Activated CD8-positive, alpha-beta memory T cell treated with anti-CD3 and anti-CD28 coated beads for 1 hour (primary cell): ENCODE data around the gene FLRT3.

ENCODE experiments used
- DNase-seq, 2 donors: peaks; one replicate each; pipeline ENCODE4 v3.0.0-alpha.2; 2020; ENCODE audit warnings: low read depth in 1 of 2; ENCODE audit errors: extremely low read depth in 1 of 2

The FLRT3 gene

DNA sequence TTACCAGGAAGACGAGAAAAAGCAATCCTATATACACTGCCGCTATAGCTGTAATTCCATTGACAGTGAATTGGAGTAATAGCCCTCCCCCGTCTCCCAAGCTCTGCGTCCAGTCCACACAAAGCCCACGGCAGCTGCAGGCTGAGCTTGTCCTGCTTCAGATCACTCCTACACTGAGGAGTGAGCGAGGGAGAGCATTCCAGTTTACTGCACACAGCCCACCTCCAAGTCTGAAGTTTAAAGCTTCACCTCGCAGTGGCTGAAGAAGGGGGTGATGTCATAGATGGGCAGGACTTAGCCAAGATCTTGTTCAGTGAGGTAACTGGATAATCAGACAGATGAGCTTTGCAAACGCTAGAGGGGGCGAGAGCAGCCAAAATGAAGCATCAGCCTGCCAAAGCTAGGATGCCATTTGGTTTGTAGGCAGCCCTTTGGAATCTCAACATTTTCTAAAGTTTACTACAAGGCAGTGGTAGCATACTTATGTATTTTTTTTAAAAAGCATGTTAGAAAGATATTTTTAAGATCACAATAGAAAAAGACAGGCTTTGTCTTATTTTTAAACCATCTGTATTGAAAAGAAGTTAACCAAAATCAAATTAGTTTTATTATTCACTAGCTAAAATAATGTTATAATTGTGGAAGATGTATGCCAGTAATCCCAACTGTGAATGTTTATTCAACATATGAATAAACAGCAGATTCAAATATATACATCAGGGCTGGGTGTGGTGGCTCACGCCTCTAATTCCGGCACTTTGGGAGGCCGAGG is at the start of gene FLRT3:
Gene FLRT3 (minus strand): TSS at position 213 of the 772 bp plus-strand sequence. CDS start 10,106 bp downstream, outside the sequence.
- no peak for DNase-seq

DNA sequence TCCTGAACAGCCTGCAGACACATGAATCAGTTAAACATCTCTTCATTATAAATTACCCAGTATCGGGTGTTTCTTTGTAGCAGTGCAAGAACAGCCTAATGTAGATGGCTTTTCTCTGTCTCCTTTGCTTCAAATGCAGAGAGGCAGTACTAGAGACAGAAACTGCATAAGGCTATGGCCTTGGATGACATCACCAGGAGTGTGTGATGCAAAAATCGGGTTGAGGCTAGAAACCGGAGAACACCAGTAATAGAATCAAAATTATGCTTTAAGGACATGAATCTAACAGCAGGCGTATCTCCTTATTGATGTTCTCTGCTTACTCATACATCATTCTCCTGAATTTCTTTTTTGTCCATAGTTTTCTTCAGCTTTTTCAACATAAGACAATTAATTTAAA is 49.3 kb upstream of the FLRT3 start:
- DNase-seq, result no peak

DNA sequence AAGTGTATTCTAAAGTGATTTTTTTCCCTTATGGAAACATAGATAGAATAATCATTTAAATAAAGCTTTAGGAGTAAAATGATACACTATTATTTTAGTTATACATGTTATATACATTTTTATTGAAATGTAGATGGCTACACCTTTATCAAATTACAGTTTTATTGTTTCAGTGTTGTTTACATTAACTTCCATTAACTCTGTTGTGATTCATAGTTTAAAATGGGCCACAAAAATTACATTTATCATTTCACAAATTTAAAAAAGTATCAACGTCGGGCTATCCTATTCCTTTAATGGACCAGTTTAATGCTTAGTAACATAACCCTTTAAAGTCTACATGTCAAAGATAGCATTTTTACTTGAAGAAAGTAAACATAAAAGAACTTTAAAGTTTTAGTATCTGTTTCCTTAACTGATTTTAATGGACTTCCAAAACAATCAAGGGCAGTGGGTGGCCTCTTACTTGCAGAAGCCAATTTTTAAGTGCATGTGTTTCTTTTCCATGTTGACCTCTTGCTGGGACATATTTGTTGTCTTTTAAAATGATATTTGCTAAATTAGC is 47.8 kb upstream of the FLRT3 start:
- no peak for DNase-seq

GRCh38 chr20:14384416-14385175 is 47.2 kb upstream of the FLRT3 start:
- no peak for DNase-seq

DNA sequence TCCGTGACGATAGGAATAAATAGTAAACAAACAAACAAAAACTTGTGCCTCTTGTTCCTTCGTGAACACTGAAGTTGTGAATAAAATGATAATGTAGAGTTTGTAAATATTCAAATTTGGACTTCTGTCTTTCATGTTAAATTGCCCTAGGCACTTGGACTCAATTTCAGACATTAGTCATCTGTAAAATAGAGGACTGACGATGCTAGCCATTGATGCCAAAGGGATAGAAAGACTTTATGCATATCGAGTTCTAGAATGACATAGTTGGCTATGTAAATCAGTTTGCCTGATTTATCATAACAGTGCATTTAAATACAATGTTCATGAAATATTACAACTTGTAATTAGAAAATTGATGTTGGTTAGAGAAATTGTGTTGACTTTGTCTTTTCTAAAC is 45.9 kb upstream of the FLRT3 start:
- DNase-seq, result no peak

DNA sequence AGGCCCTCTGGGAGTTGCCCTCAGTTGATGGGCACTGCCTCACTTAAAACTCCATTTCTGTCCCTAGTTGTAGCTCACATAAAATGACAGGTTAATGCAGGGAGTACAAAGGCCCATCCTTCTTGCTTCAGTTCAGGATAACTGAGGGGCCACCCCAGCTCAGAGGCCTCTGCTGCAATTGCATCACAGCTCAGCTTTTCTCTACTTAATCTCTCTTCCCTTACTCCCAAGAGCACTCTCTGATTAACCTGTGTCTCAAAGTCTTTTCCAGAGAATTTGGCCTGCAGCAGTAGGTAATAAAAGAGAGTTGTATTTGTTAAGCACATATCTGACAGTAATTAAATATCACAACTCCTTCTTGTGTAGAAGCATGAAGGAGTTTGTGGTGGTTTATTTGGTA is 40.9 kb upstream of the FLRT3 start:
- no peak for DNase-seq

DNA sequence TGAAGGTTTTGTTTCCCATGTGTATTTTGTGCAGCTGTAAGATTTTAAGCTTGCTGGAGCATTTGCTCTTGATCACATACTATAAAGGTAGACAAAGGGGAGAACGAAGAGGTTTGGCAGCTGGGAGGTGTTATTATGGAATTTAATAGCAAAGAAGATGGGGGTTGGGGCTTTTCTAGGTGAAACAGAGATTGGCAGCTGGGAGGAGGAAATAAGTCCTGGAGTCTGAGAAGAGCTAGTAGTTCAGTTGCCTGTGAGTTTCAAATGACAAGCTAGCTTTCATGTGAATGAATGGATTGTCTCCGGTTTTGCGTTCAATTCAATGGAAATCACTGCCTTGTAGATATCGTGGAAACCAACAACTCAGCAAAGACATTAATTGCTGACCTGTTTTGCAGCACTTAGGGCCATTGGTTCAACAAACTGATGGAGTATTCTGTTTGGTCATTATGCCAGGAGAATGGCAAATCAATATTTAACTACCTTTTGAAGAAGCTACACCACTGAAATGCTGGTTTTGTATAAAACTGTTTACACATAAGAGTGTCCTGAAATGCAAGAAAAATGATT is 38.1 kb upstream of the FLRT3 start:
- DNase-seq, result no peak

- DNase-seq, result no peak
Measured at GRCh38 chr20:14374196-14374595, 36.8 kb upstream of the FLRT3 start.

DNA sequence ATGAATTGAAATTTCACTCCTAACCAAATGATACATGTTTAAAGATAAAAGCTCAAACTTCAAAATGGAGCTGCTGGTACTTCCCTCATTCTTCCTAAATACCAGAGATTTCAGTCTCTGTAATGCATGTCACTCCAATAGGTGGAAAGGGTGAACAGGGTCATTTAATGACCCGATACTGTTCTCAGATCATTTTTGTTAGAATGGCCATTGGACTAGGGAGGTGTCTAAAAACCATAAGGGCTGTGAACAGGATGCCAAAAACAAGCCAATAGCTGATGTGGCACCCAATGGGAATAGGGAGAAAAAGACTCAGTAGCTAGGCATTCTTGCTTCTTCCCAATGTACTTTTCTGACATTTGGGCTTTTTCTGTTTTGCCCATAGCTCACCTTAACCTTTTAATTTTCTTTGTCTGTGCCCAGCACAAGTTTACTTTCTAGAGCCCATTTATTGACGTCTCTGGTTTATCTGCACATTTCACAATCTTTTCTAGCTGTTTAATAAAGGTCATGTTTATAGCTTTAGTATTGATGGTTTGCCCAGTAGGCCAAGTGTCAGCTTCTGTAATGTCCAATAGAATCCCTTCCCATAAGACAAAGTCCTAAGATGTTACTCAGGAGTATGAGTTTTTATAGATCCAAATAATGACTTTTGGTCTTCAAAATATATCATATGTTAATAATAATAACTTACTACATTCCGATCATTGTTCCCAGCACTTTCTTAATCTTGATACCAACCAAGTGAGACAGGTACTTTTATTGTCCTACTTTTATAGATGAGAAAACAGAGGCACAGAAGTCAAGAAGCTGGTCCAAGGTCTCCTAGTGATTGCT is 24.3 kb upstream of the FLRT3 start:
- DNase-seq, result no peak

GRCh38 chr20:14360416-14360815 is 23.0 kb upstream of the FLRT3 start:
- DNase-seq, result no peak

DNA sequence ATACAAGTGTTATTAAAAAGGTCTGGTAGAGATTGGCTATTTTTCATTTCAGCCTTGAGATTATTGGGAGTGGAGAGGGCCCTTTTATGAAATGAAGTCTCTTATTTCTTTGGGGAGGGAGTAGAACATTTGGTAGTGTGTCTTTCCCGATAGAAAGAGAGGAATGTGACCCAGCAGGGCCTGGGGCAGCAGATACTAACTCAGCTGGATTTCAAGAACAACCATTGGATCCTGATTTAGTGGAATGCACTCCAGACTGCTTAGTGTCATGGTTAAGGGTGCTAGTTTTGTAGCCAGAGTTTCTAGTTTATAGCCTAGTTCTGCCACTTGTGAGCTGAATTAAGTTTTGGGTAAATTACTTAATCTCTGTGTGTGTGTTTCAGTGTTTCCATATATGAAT is 18.4 kb upstream of the FLRT3 start:
- DNase-seq, result no peak

- DNase-seq, result no peak
Measured at GRCh38 chr20:14344746-14345145, 7.3 kb upstream of the FLRT3 start.

GRCh38 chr20:14343491-14344065 is 6.2 kb upstream of the FLRT3 start:
- no peak for DNase-seq

DNA sequence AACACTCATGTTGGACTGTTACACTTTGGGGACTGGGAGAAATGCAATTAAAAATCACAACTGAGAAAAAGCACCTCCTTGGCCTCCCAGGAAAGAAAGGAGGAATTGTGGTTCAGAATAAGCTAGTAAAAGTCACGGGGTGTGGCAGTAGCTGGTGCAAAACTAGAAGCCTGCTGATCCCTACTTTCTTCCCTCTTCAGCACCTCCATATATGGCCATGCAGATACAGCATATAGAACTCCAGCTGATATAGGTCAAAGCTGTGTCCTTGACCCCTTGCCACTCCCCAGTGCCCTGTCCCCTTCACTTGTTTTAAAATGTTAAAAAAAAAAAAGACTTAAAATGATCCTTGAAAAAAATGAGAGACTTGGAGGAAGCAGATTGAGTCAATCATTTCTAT is 5.5 kb upstream of the FLRT3 start:
- no peak for DNase-seq

DNA sequence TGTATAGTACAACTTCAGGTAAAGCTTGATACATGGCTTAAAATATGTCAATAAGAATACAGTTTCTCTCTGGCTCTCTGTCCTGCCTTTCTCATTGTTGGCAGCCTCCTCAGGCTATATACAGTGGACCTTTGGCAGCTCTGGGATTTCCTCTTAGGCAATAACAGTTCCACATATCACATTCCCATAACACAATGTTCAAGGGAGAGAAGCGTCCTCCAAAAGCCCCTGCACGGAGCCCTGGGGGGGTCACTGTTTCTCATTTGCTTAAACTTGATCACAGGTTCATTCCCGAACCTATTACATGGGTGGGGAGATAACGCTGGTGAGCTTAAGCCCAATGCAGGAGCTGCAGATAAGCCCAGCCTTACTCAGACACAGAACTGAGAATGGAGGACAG is 4.4 kb upstream of the FLRT3 start:
- no peak for DNase-seq

- DNase-seq, result no peak
Measured at GRCh38 chr20:14336686-14337085, 726 bp downstream of the FLRT3 start.

DNA sequence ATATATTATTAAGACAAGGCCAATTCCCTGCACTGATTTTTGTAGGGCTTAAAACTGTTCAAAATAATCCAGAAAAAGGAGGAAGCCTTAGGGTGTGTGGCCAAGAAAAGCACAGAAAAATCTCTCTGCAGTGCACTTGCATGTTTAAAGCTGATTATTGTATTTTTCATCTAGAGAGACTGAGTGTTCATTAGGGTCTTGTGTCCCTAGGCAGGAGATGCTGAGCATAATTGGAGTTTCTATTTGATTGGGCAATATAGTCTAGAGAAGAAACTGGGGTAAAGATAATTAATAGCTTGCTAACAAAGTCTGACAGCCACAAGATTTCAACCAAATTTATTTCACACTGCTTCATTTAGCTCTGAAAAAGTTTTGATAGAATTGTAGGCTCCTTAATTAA is 2.4 kb downstream of the FLRT3 start:
- no peak for DNase-seq

- no peak for DNase-seq
Measured at GRCh38 chr20:14334306-14334930, 3.0 kb downstream of the FLRT3 start.

DNA sequence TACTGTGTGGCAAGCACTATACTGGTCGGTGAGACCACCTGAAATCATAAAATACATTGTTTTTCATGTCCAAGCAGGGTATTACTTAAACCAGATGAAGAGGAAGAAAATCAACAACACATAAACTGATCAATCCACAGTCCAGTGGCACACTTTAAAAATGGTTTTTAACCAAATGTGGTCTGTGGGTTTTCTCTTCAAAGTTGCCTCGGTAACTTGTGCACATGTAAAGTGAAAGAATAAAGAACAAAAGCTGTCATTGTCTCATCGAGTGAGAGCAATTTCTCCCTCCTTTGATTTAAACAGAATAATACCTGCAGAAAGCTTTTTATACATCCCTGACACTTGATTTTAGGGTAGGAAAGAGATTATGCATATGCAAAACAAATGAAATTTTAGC is 3.7 kb downstream of the FLRT3 start:
- no peak for DNase-seq

GRCh38 chr20:14332866-14333265 is 4.5 kb downstream of the FLRT3 start:
- no peak for DNase-seq
